ENCODE measurements around the gene PDXDC1. TPM values are rescaled to one million over a fixed set of nuclear protein-coding genes. Genes with fewer than 3 reads are reported as not detected.
"Not testable (repeated sequence)": the region's sequence is repeated elsewhere in the genome, so short reads cannot be mapped to it uniquely, and the experiment has no call there.

Gene PDXDC1
- total RNA-seq, 2 donors from 2014 or later = 63.3 to 66.2 TPM

DNA sequence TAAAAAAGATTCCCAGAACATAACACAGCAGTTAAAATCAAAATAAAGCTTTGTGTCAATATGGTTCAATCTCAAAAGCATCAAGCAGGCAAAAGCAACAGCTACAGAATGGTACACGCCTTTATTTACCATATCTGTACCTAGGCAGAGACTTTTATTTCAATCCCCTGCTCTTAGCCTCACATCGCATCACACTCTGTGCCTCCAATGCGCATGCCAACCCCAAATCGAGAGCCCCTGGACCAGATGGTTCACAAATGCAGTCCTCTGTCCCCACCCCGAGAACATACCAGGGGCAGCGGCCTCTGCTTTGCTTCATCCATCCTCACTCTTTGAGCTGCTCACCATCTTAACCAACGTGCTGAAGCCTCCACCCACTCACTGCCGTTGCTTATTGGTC lies 91.9 kb downstream of the PDXDC1 start:
- H3K36me3 ChIP-seq (replicated peaks in 1 of 2; ENCODE audit: insufficient read depth in 1 of 2, low read depth in 2 of 2) = peaks cover 0 to 12% of the 10 kb centered on the region in 2 donors
- intact Hi-C loops (cut with DNase I); H3K27ac ChIP-seq; H3K9me3 ChIP-seq; H3K4me1 ChIP-seq; H3K27me3 ChIP-seq; ATAC-seq; H3K4me3 ChIP-seq; DNase-seq: not testable (repeated sequence)
- 83 to 98% methylated on average over 2 to 5 of the region's 8 CpGs for WGBS, 2 donors

- H3K4me1 ChIP-seq; H3K4me3 ChIP-seq; DNase-seq; intact Hi-C loops (cut with DNase I); H3K27me3 ChIP-seq; H3K36me3 ChIP-seq (replicated peaks in 1 of 2; ENCODE audit: insufficient read depth in 1 of 2, low read depth in 2 of 2); H3K9me3 ChIP-seq; ATAC-seq; H3K27ac ChIP-seq: not testable (repeated sequence)
- 88 to 89% methylated on average over 4 of the region's 4 CpGs for whole genome bisulfite sequencing, 2 donors
These were observed 96.2 kb downstream of the PDXDC1 start for GRCh38 chr16:15071013-15071412.

- H3K9me3 ChIP-seq; H3K27ac ChIP-seq; H3K4me1 ChIP-seq; intact Hi-C loops (cut with DNase I); H3K27me3 ChIP-seq; DNase-seq; H3K4me3 ChIP-seq; H3K36me3 ChIP-seq (replicated peaks in 1 of 2; ENCODE audit: insufficient read depth in 1 of 2, low read depth in 2 of 2): not testable (repeated sequence)
- TF ChIP-seq, protein P1, sequence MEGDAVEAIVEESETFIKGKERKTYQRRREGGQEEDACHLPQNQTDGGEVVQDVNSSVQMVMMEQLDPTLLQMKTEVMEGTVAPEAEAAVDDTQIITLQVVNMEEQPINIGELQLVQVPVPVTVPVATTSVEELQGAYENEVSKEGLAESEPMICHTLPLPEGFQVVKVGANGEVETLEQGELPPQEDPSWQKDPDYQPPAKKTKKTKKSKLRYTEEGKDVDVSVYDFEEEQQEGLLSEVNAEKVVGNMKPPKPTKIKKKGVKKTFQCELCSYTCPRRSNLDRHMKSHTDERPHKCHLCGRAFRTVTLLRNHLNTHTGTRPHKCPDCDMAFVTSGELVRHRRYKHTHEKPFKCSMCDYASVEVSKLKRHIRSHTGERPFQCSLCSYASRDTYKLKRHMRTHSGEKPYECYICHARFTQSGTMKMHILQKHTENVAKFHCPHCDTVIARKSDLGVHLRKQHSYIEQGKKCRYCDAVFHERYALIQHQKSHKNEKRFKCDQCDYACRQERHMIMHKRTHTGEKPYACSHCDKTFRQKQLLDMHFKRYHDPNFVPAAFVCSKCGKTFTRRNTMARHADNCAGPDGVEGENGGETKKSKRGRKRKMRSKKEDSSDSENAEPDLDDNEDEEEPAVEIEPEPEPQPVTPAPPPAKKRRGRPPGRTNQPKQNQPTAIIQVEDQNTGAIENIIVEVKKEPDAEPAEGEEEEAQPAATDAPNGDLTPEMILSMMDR (IDR thresholded peaks at IDR 0.05) = peak in 2 of 7 experiments; percentile 6 to 31
- peak; percentile 91 for ATAC-seq
- WGBS, 2 donors = 67% methylated on average over 12 of the region's 16 CpGs
These were observed 97.3 kb downstream of the PDXDC1 start for GRCh38 chr16:15071916-15072769.

GRCh38 chr16:15073101-15073500 lies 98.3 kb downstream of the PDXDC1 start:
- no peaks in the 10 kb centered on the region for H3K4me1 ChIP-seq
- H3K27me3 ChIP-seq = no peaks in the 10 kb centered on the region
- WGBS, 2 donors = 80 to 83% methylated on average over 6 of the region's 6 CpGs
- ATAC-seq (no peak), DNase-seq (no peak)
- peaks cover 0 to 8% of the 10 kb centered on the region in 2 donors for H3K36me3 ChIP-seq (replicated peaks in 1 of 2; ENCODE audit: insufficient read depth in 1 of 2, low read depth in 2 of 2)
- intact Hi-C loops (cut with DNase I) = no loop called here
- H3K9me3 ChIP-seq = no peaks in the 10 kb centered on the region
- TF ChIP-seq, protein P1 (IDR thresholded peaks at IDR 0.05) = no peak
- TF ChIP-seq POLR2A (IDR thresholded peaks at IDR 0.05) = no peak
- no peak overlapping the region for H3K4me3 ChIP-seq
- no peak overlapping the region for H3K27ac ChIP-seq

- H3K27me3 ChIP-seq; ATAC-seq; H3K4me1 ChIP-seq; H3K36me3 ChIP-seq (replicated peaks in 1 of 2; ENCODE audit: insufficient read depth in 1 of 2, low read depth in 2 of 2); DNase-seq; H3K4me3 ChIP-seq; intact Hi-C loops (cut with DNase I); H3K27ac ChIP-seq; H3K9me3 ChIP-seq: not testable (repeated sequence)
- WGBS, 2 donors = 81 to 85% methylated on average over 2 of the region's 2 CpGs
These were observed 101.3 kb downstream of the PDXDC1 start for GRCh38 chr16:15076161-15076560.

- DNase-seq; ATAC-seq; H3K27ac ChIP-seq; H3K9me3 ChIP-seq; intact Hi-C loops (cut with DNase I); H3K27me3 ChIP-seq; H3K4me1 ChIP-seq; H3K4me3 ChIP-seq: not testable (repeated sequence)
- 60 to 89% methylated on average over 1 of the region's 1 CpG for WGBS, 2 donors
- H3K36me3 ChIP-seq (replicated peaks in 1 of 2; ENCODE audit: insufficient read depth in 1 of 2, low read depth in 2 of 2) = peaks cover 5 to 13% of the 10 kb centered on the region in 2 donors
These were observed 106.1 kb downstream of the PDXDC1 start for GRCh38 chr16:15080883-15081282.

- ATAC-seq; H3K27ac ChIP-seq; H3K4me1 ChIP-seq; H3K4me3 ChIP-seq; H3K27me3 ChIP-seq; intact Hi-C loops (cut with DNase I); DNase-seq; H3K9me3 ChIP-seq: not testable (repeated sequence)
- 78 to 88% methylated on average over 3 of the region's 3 CpGs for WGBS, 2 donors
- peaks cover 5 to 12% of the 10 kb centered on the region in 2 donors for H3K36me3 ChIP-seq (replicated peaks in 1 of 2; ENCODE audit: insufficient read depth in 1 of 2, low read depth in 2 of 2)
These were observed 108.0 kb downstream of the PDXDC1 start for GRCh38 chr16:15082788-15083187.

- H3K27me3 ChIP-seq; ATAC-seq; intact Hi-C loops (cut with DNase I); H3K9me3 ChIP-seq; H3K36me3 ChIP-seq (replicated peaks in 1 of 2; ENCODE audit: insufficient read depth in 1 of 2, low read depth in 2 of 2); H3K4me3 ChIP-seq; DNase-seq; H3K27ac ChIP-seq: not testable (repeated sequence)
- 48 to 62% methylated on average over 1 of the region's 1 CpG for WGBS, 2 donors
- peaks cover 16% of the 10 kb centered on the region for H3K4me1 ChIP-seq
These were observed 115.9 kb downstream of the PDXDC1 start for GRCh38 chr16:15090663-15091269.

GRCh38 chr16:15093571-15093954 lies 118.7 kb downstream of the PDXDC1 start:
- intact Hi-C loops (cut with DNase I); H3K36me3 ChIP-seq (replicated peaks in 1 of 2; ENCODE audit: insufficient read depth in 1 of 2, low read depth in 2 of 2); ATAC-seq; H3K9me3 ChIP-seq; DNase-seq; H3K27me3 ChIP-seq: not testable (repeated sequence)
- Histone ChIP-seq H3K4me1 (peaks cover 16% of the 10 kb centered on the region), H3K4me3 (peak overlapping the region; percentile 43 to 45), H3K27ac (peak overlapping the region; percentile 59 to 82 (median 74))
- 5% methylated on average over 13 to 14 of the region's 14 CpGs for WGBS, 2 donors
